Suprapubic skin (tissue), 4 donors: ENCODE results near the gene KPNA4. TPM values are rescaled to one million over a fixed set of nuclear protein-coding genes. Genes with fewer than 3 reads are reported as not detected.
"Not testable (repeated sequence)": the region's sequence is repeated elsewhere in the genome, so short reads cannot be mapped to it uniquely, and the experiment has no call there.

ENCODE experiments used
- DNase-seq, 2 donors: peaks; one replicate each; pipeline ENCODE4 v3.0.0-alpha.2; 2019; ENCODE audit warnings: low spot score in 2 of 2
- H3K27ac ChIP-seq: fragments of 200-600 bp; sonication (generic); one replicate; pipeline ENCODE4 v1.5.1; 2019
- H3K27me3 ChIP-seq: fragments of 200-600 bp; sonication (generic); one replicate; pipeline ENCODE4 v1.5.1; 2019
- H3K36me3 ChIP-seq: fragments of 200-600 bp; sonication (generic); one replicate; pipeline ENCODE4 v1.5.1; 2019
- H3K4me1 ChIP-seq: fragments of 200-600 bp; sonication (generic); one replicate; pipeline ENCODE4 v1.5.1; 2019
- H3K4me3 ChIP-seq: fragments of 200-600 bp; sonication (generic); one replicate; pipeline ENCODE4 v1.5.1; 2019; ENCODE audit warnings: mild to moderate bottlenecking
- H3K9me3 ChIP-seq: fragments of 200-600 bp; sonication (generic); one replicate; pipeline ENCODE4 v1.5.1; 2019
- CTCF ChIP-seq, 2 donors: fragments of 200-600 bp in 1 of 2; fragments of 450-650 bp in 1 of 2; sonication (generic) in 1 of 2; IDR thresholded peaks; one replicate each; pipeline ENCODE4 v1.5.1; 2016 to 2019; ENCODE audit warnings: antibody characterized with exemption in 2 of 2, mild to moderate bottlenecking in 1 of 2, moderate library complexity in 1 of 2
- EP300 ChIP-seq: sonication (generic); formaldehyde crosslinking; IDR thresholded peaks from one replicate; pipeline ENCODE4 v1.6.1; 2017; ENCODE audit warnings: antibody characterized with exemption
- POLR2A ChIP-seq, 2 donors: fragments of 450-650 bp; IDR thresholded peaks; one replicate each; pipeline ENCODE4 v1.6.1; 2017; ENCODE audit warnings: antibody characterized with exemption in 2 of 2, mild to moderate bottlenecking in 2 of 2, moderate library complexity in 2 of 2
- POLR2AphosphoS5 ChIP-seq, 3 donors: sonication (generic); formaldehyde crosslinking; IDR thresholded peaks; one replicate each; pipeline ENCODE4 v1.6.1; 2017; ENCODE audit warnings: antibody characterized with exemption in 3 of 3
- WGBS: methylation state at CpG from one replicate; pipeline ENCODE4 v1.1.5; 2018; 5-methylcytosine and 5-hydroxymethylcytosine counted together
- total RNA-seq, 4 donors: library from RNA; depleted of rRNA; stranded (reverse); fragments of >200 nt; gene quantifications; one replicate each; pipeline ENCODE4 v1.1.0, GENCODE V29; 2016

KPNA4 gene
- total RNA-seq, 4 donors from 2014 or later = 23.9 to 35.0 (median 29.4) TPM

- no peaks in the 10 kb centered on the region for H3K9me3 ChIP-seq
- no peaks in the 10 kb centered on the region for H3K36me3 ChIP-seq
- H3K27ac ChIP-seq = no peak overlapping the region
- no peak overlapping the region for H3K4me3 ChIP-seq
- TF ChIP-seq CTCF (IDR thresholded peaks at IDR 0.05) (no peak), POLR2A (IDR thresholded peaks at IDR 0.05) (no peak), EP300 (no peak), POLR2AphosphoS5 (IDR thresholded peaks at IDR 0.05) (no peak)
- no peaks in the 10 kb centered on the region for H3K4me1 ChIP-seq
- no peak for DNase-seq
- H3K27me3 ChIP-seq = peaks cover 3% of the 10 kb centered on the region
- 49% methylated on average over 3 of the region's 3 CpGs for WGBS
Observed at GRCh38 chr3:160607826-160608225, 42.5 kb upstream of the KPNA4 start.

- Histone ChIP-seq H3K4me1 (no peaks in the 10 kb centered on the region), H3K9me3 (no peaks in the 10 kb centered on the region), H3K27ac (no peak overlapping the region), H3K27me3 (no peaks in the 10 kb centered on the region), H3K4me3 (no peak overlapping the region), H3K36me3 (no peaks in the 10 kb centered on the region)
- DNase-seq = no peak
- no peak for TF ChIP-seq CTCF (IDR thresholded peaks at IDR 0.05)
- no peak for TF ChIP-seq POLR2A (IDR thresholded peaks at IDR 0.05)
- no peak for TF ChIP-seq POLR2AphosphoS5 (IDR thresholded peaks at IDR 0.05)
- TF ChIP-seq EP300 = no peak
Observed at GRCh38 chr3:160605315-160605714, 39.9 kb upstream of the KPNA4 start.

- H3K27ac ChIP-seq, H3K36me3 ChIP-seq, H3K4me1 ChIP-seq, H3K9me3 ChIP-seq, DNase-seq, H3K4me3 ChIP-seq, H3K27me3 ChIP-seq: not testable (repeated sequence)
- whole genome bisulfite sequencing = 86% methylated on average over 3 of the region's 3 CpGs
Observed at GRCh38 chr3:160603845-160604244, 38.5 kb upstream of the KPNA4 start.

- Histone ChIP-seq H3K4me1 (no peaks in the 10 kb centered on the region), H3K27ac (no peak overlapping the region), H3K4me3 (no peak overlapping the region), H3K9me3 (no peaks in the 10 kb centered on the region), H3K27me3 (no peaks in the 10 kb centered on the region), H3K36me3 (no peaks in the 10 kb centered on the region)
- TF ChIP-seq EP300 (no peak), POLR2AphosphoS5 (IDR thresholded peaks at IDR 0.05) (no peak), POLR2A (IDR thresholded peaks at IDR 0.05) (no peak), CTCF (IDR thresholded peaks at IDR 0.05) (no peak)
- no peak for DNase-seq
Observed at GRCh38 chr3:160602259-160602658, 36.9 kb upstream of the KPNA4 start.

GRCh38 chr3:160601288-160601687 is 35.9 kb upstream of the KPNA4 start:
- Histone ChIP-seq H3K36me3 (no peaks in the 10 kb centered on the region), H3K27ac (no peak overlapping the region), H3K9me3 (no peaks in the 10 kb centered on the region), H3K4me1 (no peaks in the 10 kb centered on the region), H3K27me3 (no peaks in the 10 kb centered on the region), H3K4me3 (no peak overlapping the region)
- TF ChIP-seq CTCF (IDR thresholded peaks at IDR 0.05) (no peak), EP300 (no peak), POLR2AphosphoS5 (IDR thresholded peaks at IDR 0.05) (no peak)
- 33% methylated on average over 1 of the region's 1 CpG for WGBS
- DNase-seq = no peak

GRCh38 chr3:160598865-160599264 is 33.5 kb upstream of the KPNA4 start:
- H3K27me3 ChIP-seq = no peaks in the 10 kb centered on the region
- DNase-seq = no peak
- no peak overlapping the region for H3K4me3 ChIP-seq
- no peaks in the 10 kb centered on the region for H3K9me3 ChIP-seq
- no peak overlapping the region for H3K27ac ChIP-seq
- 84% methylated on average over 2 of the region's 2 CpGs for WGBS
- H3K36me3 ChIP-seq = no peaks in the 10 kb centered on the region
- TF ChIP-seq POLR2A (IDR thresholded peaks at IDR 0.05) (no peak), EP300 (no peak), POLR2AphosphoS5 (IDR thresholded peaks at IDR 0.05) (no peak), CTCF (IDR thresholded peaks at IDR 0.05) (no peak)
- no peaks in the 10 kb centered on the region for H3K4me1 ChIP-seq
